Thyroid gland (tissue), 4 donors: Measurements from ENCODE around the gene RAB6D.

ENCODE experiments used
- POLR2A ChIP-seq, 2 donors: fragments of 450-650 bp; IDR thresholded peaks; one replicate each; pipeline ENCODE4 v1.6.1; 2017; ENCODE audit warnings: antibody characterized with exemption in 2 of 2, mild to moderate bottlenecking in 2 of 2, moderate library complexity in 1 of 2
- TF ChIP-seq, protein P1 (sequence below), 6 experiments: fragments of 200-600 bp in 3 of 6; fragments of 450-650 bp in 3 of 6; sonication (generic) in 3 of 6; IDR thresholded peaks; one replicate each; pipeline ENCODE4 v1.5.1; 2016 to 2019; ENCODE audit warnings: antibody characterized with exemption in 6 of 6, mild to moderate bottlenecking in 2 of 6, inconsistent platforms in 1 of 6, moderate library complexity in 1 of 6

DNA sequence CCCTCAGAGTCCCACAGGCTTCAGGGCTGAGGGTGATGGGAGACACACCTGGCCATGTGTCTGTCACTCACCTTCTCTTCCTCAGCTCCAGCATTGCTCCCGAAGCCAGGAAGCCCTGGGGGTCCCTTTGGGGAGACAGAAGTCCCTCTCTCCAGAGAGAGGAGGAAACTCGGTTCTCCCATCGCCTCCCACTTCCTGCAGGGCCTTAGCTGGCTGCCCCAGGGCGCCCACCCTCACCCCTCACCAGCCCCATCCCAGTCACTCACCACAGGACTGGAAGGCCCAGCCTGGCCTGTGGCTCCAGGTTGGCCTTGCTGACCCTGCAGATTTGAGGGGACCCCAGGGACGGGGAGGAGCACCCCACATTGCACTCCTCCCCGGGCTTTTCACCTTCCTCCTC lies 2.7 kb upstream of the RAB6D start:
- TF ChIP-seq, protein P1, sequence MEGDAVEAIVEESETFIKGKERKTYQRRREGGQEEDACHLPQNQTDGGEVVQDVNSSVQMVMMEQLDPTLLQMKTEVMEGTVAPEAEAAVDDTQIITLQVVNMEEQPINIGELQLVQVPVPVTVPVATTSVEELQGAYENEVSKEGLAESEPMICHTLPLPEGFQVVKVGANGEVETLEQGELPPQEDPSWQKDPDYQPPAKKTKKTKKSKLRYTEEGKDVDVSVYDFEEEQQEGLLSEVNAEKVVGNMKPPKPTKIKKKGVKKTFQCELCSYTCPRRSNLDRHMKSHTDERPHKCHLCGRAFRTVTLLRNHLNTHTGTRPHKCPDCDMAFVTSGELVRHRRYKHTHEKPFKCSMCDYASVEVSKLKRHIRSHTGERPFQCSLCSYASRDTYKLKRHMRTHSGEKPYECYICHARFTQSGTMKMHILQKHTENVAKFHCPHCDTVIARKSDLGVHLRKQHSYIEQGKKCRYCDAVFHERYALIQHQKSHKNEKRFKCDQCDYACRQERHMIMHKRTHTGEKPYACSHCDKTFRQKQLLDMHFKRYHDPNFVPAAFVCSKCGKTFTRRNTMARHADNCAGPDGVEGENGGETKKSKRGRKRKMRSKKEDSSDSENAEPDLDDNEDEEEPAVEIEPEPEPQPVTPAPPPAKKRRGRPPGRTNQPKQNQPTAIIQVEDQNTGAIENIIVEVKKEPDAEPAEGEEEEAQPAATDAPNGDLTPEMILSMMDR (IDR thresholded peaks at IDR 0.05), result no peak
- TF ChIP-seq POLR2A (IDR thresholded peaks at IDR 0.05), result no peak
